ENCODE data around the gene MAPK8.
A peak's percentile ranks its signal among the peaks of the same experiment; 100 is the strongest.

The MAPK8 gene

DNA sequence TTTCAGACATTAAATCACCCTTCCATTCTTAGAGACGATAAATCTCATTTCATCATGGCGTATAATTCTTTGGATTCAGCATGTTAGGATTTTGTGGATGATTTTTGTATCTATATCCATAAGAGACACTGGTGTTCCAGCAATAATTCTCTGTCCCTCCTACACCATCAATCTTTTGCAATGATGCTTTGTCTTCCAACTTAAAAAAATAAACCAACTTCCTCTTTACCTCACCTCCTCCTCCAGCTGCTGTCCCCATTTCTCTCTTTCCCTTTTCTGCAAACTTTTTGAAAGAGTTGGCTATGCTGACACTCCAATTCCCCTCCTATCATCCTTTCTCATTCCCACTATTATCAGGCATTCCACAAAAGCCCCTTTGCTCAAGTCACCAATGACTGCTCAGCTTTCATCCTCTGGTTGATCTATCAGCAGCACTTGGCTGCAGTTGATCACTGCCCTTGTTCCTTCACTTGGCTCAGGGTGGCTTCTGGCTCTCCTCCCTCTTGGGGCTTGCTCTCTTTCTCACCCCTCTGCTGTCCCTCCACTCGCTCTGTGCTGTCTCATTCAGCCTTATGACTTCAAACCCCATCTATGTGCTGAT is 168.4 kb downstream of the MAPK8 start:
- Histone ChIP-seq H3K4me3 (ENCODE audit: low read depth, low read length) (no peak overlapping the region), H3K9me3 (ENCODE audit: severe bottlenecking) (no peaks in the 10 kb centered on the region), H3K27me3 (ENCODE audit: insufficient read depth, low read depth, severe bottlenecking) (no peaks in the 10 kb centered on the region), H3K36me3 (no peaks in the 10 kb centered on the region), H3K27ac (no peak overlapping the region)
- TF ChIP-seq, protein P1, sequence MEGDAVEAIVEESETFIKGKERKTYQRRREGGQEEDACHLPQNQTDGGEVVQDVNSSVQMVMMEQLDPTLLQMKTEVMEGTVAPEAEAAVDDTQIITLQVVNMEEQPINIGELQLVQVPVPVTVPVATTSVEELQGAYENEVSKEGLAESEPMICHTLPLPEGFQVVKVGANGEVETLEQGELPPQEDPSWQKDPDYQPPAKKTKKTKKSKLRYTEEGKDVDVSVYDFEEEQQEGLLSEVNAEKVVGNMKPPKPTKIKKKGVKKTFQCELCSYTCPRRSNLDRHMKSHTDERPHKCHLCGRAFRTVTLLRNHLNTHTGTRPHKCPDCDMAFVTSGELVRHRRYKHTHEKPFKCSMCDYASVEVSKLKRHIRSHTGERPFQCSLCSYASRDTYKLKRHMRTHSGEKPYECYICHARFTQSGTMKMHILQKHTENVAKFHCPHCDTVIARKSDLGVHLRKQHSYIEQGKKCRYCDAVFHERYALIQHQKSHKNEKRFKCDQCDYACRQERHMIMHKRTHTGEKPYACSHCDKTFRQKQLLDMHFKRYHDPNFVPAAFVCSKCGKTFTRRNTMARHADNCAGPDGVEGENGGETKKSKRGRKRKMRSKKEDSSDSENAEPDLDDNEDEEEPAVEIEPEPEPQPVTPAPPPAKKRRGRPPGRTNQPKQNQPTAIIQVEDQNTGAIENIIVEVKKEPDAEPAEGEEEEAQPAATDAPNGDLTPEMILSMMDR (IDR thresholded peaks at IDR 0.05; ENCODE audit: low read depth, low read length) = no peak
- DNase-seq = no peak

DNA sequence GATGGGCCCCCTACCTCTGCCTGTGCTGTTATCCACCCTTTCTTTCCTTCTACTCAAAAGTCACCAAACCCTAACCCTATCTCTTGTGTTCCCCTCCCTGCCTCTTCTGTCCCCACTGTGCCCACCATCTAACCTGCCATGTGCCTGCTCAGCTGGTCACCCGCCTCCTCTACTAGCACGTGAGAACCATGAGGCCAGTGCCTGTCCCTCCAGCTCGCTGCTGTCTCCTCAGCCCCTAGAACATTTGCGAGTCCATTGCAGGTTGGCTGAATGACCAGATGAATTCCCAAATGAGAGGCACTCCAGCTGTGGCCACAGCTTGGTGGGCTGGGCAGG is 169.4 kb downstream of the MAPK8 start:
- H3K9me3 ChIP-seq (ENCODE audit: severe bottlenecking) = no peaks in the 10 kb centered on the region
- peak overlapping the region; percentile 35 for H3K27ac ChIP-seq
- no peaks in the 10 kb centered on the region for H3K36me3 ChIP-seq
- TF ChIP-seq, protein P1 (IDR thresholded peaks at IDR 0.05; ENCODE audit: low read depth, low read length) = no peak
- H3K27me3 ChIP-seq (ENCODE audit: insufficient read depth, low read depth, severe bottlenecking) = no peaks in the 10 kb centered on the region
- H3K4me3 ChIP-seq (ENCODE audit: low read depth, low read length) = no peak overlapping the region
- DNase-seq = no peak

DNA sequence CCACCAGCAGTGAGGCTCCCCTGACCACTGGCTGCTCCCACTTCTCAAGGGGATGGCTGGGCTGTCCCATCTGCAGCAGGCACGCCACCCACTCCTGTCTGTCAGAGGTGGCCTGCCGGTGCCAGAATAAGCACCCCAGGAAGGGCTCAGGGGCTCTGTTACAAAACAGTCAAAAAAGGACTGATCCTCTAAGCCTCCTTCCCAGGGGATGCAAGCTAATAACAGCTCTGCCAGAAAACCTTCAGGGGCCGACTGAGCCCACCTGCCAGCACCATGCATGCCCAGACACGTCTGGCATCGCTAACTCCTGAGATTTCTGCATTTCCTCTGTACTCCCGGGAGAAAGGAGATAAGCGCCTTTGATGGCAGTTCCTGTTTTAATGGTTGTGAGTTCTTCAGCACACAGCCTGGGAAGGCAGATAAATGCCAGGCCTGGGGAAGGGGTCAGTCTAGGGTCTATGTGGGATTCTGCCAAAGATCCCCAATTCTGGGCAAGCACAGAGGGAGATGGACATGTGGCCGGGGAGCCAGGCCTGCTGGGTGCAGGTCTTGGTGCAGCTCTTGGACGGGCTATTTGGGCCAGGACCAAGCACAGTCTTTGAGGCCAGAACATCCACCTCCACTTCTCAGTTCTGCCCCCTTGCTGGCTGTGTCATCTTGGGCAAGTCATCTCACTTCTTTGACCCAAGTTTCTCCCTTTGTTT is 170.0 kb downstream of the MAPK8 start:
- peak; percentile 73 for DNase-seq
- H3K9me3 ChIP-seq (ENCODE audit: severe bottlenecking) = no peaks in the 10 kb centered on the region
- no peaks in the 10 kb centered on the region for H3K36me3 ChIP-seq
- no peak overlapping the region for H3K4me3 ChIP-seq (ENCODE audit: low read depth, low read length)
- TF ChIP-seq, protein P1 (IDR thresholded peaks at IDR 0.05; ENCODE audit: low read depth, low read length) = no peak
- H3K27ac ChIP-seq = peak overlapping the region; percentile 35
- H3K27me3 ChIP-seq (ENCODE audit: insufficient read depth, low read depth, severe bottlenecking) = no peaks in the 10 kb centered on the region

DNA sequence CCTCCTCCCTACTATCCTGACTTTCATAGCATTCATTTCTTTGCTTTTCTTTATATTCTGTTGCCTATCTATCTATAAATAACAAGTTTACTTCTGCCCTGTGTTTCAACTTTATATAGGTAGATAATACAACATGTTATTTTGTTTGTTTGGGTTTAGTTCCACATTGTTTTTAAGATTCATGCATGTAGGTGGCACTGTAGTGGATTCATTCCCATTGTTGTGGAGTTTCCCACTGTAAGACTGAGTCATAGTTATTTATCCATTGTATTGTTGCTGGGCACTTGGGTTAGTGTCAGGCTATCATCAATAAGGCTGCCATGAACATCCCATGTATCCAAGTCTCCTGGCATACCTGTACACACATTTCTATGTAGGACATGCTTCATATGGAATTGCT is 170.7 kb downstream of the MAPK8 start:
- TF ChIP-seq, protein P1 (IDR thresholded peaks at IDR 0.05; ENCODE audit: low read depth, low read length) = no peak
- H3K4me3 ChIP-seq (ENCODE audit: low read depth, low read length) = no peak overlapping the region
- H3K27ac ChIP-seq = no peak overlapping the region; the same call in 1 of the 2 replicates
- H3K9me3 ChIP-seq (ENCODE audit: severe bottlenecking) = no peaks in the 10 kb centered on the region
- no peaks in the 10 kb centered on the region for H3K27me3 ChIP-seq (ENCODE audit: insufficient read depth, low read depth, severe bottlenecking)
- H3K36me3 ChIP-seq = no peaks in the 10 kb centered on the region
- no peak for DNase-seq

DNA sequence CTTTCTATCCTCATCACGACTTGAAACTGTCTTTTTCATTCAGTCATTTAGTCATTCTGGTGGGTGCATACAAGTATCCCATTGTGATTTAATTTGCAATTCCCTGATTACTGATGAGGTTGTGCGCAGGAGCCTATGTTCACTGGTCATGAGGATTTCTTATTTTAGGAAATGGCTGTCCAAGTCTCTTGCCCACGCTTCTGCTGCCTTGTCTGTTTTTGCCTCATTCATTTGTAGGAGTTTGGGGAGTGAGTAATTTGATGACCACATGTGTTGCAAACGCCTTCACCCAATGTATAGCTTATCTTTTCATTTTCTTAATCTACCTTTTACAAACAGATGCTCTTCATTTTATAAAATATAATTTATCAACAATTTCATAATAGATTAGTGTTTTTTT is 171.1 kb downstream of the MAPK8 start:
- Histone ChIP-seq H3K27ac (no peak overlapping the region), H3K27me3 (ENCODE audit: insufficient read depth, low read depth, severe bottlenecking) (no peaks in the 10 kb centered on the region), H3K36me3 (no peaks in the 10 kb centered on the region), H3K9me3 (ENCODE audit: severe bottlenecking) (no peaks in the 10 kb centered on the region), H3K4me3 (ENCODE audit: low read depth, low read length) (no peak overlapping the region)
- TF ChIP-seq, protein P1 (IDR thresholded peaks at IDR 0.05; ENCODE audit: low read depth, low read length) = no peak
- no peak for DNase-seq

DNA sequence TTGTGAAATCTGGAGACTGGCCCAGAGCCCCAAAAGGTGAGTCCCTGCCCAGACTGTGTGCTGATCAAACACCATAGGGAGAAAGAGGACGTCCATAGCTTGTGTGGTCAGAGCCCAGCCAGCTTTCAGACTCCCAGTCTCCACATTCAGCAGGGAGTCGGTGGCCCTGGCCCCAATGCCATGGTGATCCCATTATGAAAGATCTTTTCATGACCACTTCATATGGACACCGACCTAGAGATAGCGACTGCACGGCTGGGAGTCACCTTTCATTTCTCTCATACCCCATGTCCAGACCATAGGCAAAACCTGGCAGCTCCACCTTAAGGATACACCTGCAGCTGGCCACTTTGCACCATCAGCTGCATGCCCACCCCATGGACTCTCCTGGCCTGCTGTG is 172.0 kb downstream of the MAPK8 start:
- Histone ChIP-seq H3K27me3 (ENCODE audit: insufficient read depth, low read depth, severe bottlenecking) (no peaks in the 10 kb centered on the region), H3K9me3 (ENCODE audit: severe bottlenecking) (no peaks in the 10 kb centered on the region), H3K27ac (no peak overlapping the region), H3K36me3 (no peaks in the 10 kb centered on the region), H3K4me3 (ENCODE audit: low read depth, low read length) (no peak overlapping the region)
- TF ChIP-seq, protein P1 (IDR thresholded peaks at IDR 0.05; ENCODE audit: low read depth, low read length) = no peak
- no peak for DNase-seq

Data from WERI-Rb-1 (cell line).